ENCODE data around the gene RILP.

The RILP gene

GRCh38 chr17:1625581-1625980, 24.1 kb downstream of the RILP start:
- Histone ChIP-seq H3K36me3 (ENCODE audit: insufficient read depth, low read length) (peaks cover 2% of the 10 kb centered on the region), H3K4me1 (ENCODE audit: control insufficient read depth, insufficient read depth, low read length) (peaks cover 20% of the 10 kb centered on the region), H3K27me3 (ENCODE audit: control insufficient read depth, insufficient read depth, low read length) (peaks cover 8% of the 10 kb centered on the region), H3K9me3 (replicated peaks; ENCODE audit: low read length) (no peaks in the 10 kb centered on the region), H3K4me2 (ENCODE audit: low read length) (no peak overlapping the region), H3K4me3 (ENCODE audit: low read length) (no peak overlapping the region), H3K9ac (ENCODE audit: low read depth, low read length) (no peak overlapping the region)

GRCh38 chr17:1625053-1625452, 24.6 kb downstream of the RILP start:
- no peak overlapping the region for H3K4me2 ChIP-seq (ENCODE audit: low read length)
- no peaks in the 10 kb centered on the region for H3K9me3 ChIP-seq (replicated peaks; ENCODE audit: low read length)
- peaks cover 2% of the 10 kb centered on the region for H3K36me3 ChIP-seq (ENCODE audit: insufficient read depth, low read length)
- H3K9ac ChIP-seq (ENCODE audit: low read depth, low read length) = no peak overlapping the region
- peaks cover 8% of the 10 kb centered on the region for H3K27me3 ChIP-seq (ENCODE audit: control insufficient read depth, insufficient read depth, low read length)
- H3K4me3 ChIP-seq (ENCODE audit: low read length) = no peak overlapping the region
- peaks cover 20% of the 10 kb centered on the region for H3K4me1 ChIP-seq (ENCODE audit: control insufficient read depth, insufficient read depth, low read length)

GRCh38 chr17:1624650-1625049, 25.0 kb downstream of the RILP start:
- no peak overlapping the region for H3K4me3 ChIP-seq (ENCODE audit: low read length)
- H3K4me2 ChIP-seq (ENCODE audit: low read length) = no peak overlapping the region
- H3K36me3 ChIP-seq (ENCODE audit: insufficient read depth, low read length) = peaks cover 2% of the 10 kb centered on the region
- no peak overlapping the region for H3K9ac ChIP-seq (ENCODE audit: low read depth, low read length)
- H3K9me3 ChIP-seq (replicated peaks; ENCODE audit: low read length) = no peaks in the 10 kb centered on the region
- peaks cover 8% of the 10 kb centered on the region for H3K27me3 ChIP-seq (ENCODE audit: control insufficient read depth, insufficient read depth, low read length)
- peaks cover 17% of the 10 kb centered on the region for H3K4me1 ChIP-seq (ENCODE audit: control insufficient read depth, insufficient read depth, low read length)

- Histone ChIP-seq H3K4me3 (ENCODE audit: low read length) (no peak overlapping the region), H3K4me2 (ENCODE audit: low read length) (no peak overlapping the region), H3K27me3 (ENCODE audit: control insufficient read depth, insufficient read depth, low read length) (peaks cover 8% of the 10 kb centered on the region), H3K36me3 (ENCODE audit: insufficient read depth, low read length) (peaks cover 2% of the 10 kb centered on the region), H3K9ac (ENCODE audit: low read depth, low read length) (no peak overlapping the region), H3K9me3 (replicated peaks; ENCODE audit: low read length) (no peaks in the 10 kb centered on the region), H3K4me1 (ENCODE audit: control insufficient read depth, insufficient read depth, low read length) (peaks cover 11% of the 10 kb centered on the region)
Observed at GRCh38 chr17:1623057-1623630, 26.5 kb downstream of the RILP start.

GRCh38 chr17:1621273-1621954, 28.3 kb downstream of the RILP start:
- no peak overlapping the region for H3K4me2 ChIP-seq (ENCODE audit: low read length)
- H3K9ac ChIP-seq (ENCODE audit: low read depth, low read length) = no peak overlapping the region
- H3K4me1 ChIP-seq (ENCODE audit: control insufficient read depth, insufficient read depth, low read length) = peaks cover 8% of the 10 kb centered on the region
- H3K36me3 ChIP-seq (ENCODE audit: insufficient read depth, low read length) = peaks cover 2% of the 10 kb centered on the region
- no peak overlapping the region for H3K4me3 ChIP-seq (ENCODE audit: low read length)
- no peaks in the 10 kb centered on the region for H3K9me3 ChIP-seq (replicated peaks; ENCODE audit: low read length)
- H3K27me3 ChIP-seq (ENCODE audit: control insufficient read depth, insufficient read depth, low read length) = no peaks in the 10 kb centered on the region

- Histone ChIP-seq H3K36me3 (ENCODE audit: insufficient read depth, low read length) (peaks cover 2% of the 10 kb centered on the region), H3K4me3 (ENCODE audit: low read length) (no peak overlapping the region), H3K9ac (ENCODE audit: low read depth, low read length) (no peak overlapping the region), H3K27me3 (ENCODE audit: control insufficient read depth, insufficient read depth, low read length) (no peaks in the 10 kb centered on the region), H3K9me3 (replicated peaks; ENCODE audit: low read length) (no peaks in the 10 kb centered on the region), H3K4me1 (ENCODE audit: control insufficient read depth, insufficient read depth, low read length) (peaks cover 8% of the 10 kb centered on the region), H3K4me2 (ENCODE audit: low read length) (no peak overlapping the region)
Observed at GRCh38 chr17:1620486-1620885, 29.2 kb downstream of the RILP start.

GRCh38 chr17:1617620-1618174, 32.0 kb downstream of the RILP start:
- Histone ChIP-seq H3K4me2 (ENCODE audit: low read length) (no peak overlapping the region), H3K27me3 (ENCODE audit: control insufficient read depth, insufficient read depth, low read length) (no peaks in the 10 kb centered on the region), H3K4me1 (ENCODE audit: control insufficient read depth, insufficient read depth, low read length) (peaks cover 8% of the 10 kb centered on the region), H3K36me3 (ENCODE audit: insufficient read depth, low read length) (no peaks in the 10 kb centered on the region), H3K9ac (ENCODE audit: low read depth, low read length) (no peak overlapping the region), H3K4me3 (ENCODE audit: low read length) (no peak overlapping the region), H3K9me3 (replicated peaks; ENCODE audit: low read length) (no peaks in the 10 kb centered on the region)

GRCh38 chr17:1616101-1616500, 33.6 kb downstream of the RILP start:
- no peaks in the 10 kb centered on the region for H3K9me3 ChIP-seq (replicated peaks; ENCODE audit: low read length)
- H3K27me3 ChIP-seq (ENCODE audit: control insufficient read depth, insufficient read depth, low read length) = no peaks in the 10 kb centered on the region
- H3K4me1 ChIP-seq (ENCODE audit: control insufficient read depth, insufficient read depth, low read length) = peaks cover 8% of the 10 kb centered on the region
- no peak overlapping the region for H3K9ac ChIP-seq (ENCODE audit: low read depth, low read length)
- no peak overlapping the region for H3K4me3 ChIP-seq (ENCODE audit: low read length)
- no peak overlapping the region for H3K4me2 ChIP-seq (ENCODE audit: low read length)
- H3K36me3 ChIP-seq (ENCODE audit: insufficient read depth, low read length) = no peaks in the 10 kb centered on the region

GRCh38 chr17:1612400-1612799, 37.3 kb downstream of the RILP start:
- H3K9ac ChIP-seq (ENCODE audit: low read depth, low read length) = no peak overlapping the region
- no peaks in the 10 kb centered on the region for H3K4me1 ChIP-seq (ENCODE audit: control insufficient read depth, insufficient read depth, low read length)
- H3K4me3 ChIP-seq (ENCODE audit: low read length) = no peak overlapping the region

GRCh38 chr17:1611715-1612114, 38.0 kb downstream of the RILP start:
- Histone ChIP-seq H3K9ac (ENCODE audit: low read depth, low read length) (no peak overlapping the region), H3K4me1 (ENCODE audit: control insufficient read depth, insufficient read depth, low read length) (no peaks in the 10 kb centered on the region), H3K4me3 (ENCODE audit: low read length) (no peak overlapping the region), H3K27me3 (ENCODE audit: control insufficient read depth, insufficient read depth, low read length) (peaks cover 4% of the 10 kb centered on the region), H3K36me3 (ENCODE audit: insufficient read depth, low read length) (no peaks in the 10 kb centered on the region), H3K9me3 (replicated peaks; ENCODE audit: low read length) (no peaks in the 10 kb centered on the region), H3K4me2 (ENCODE audit: low read length) (no peak overlapping the region)

More at GRCh38 chr17:1612400-1612799, 37.3 kb downstream of the RILP start:
- no peaks in the 10 kb centered on the region for H3K27me3 ChIP-seq (ENCODE audit: control insufficient read depth, insufficient read depth, low read length)
- H3K9me3 ChIP-seq (replicated peaks; ENCODE audit: low read length) = no peaks in the 10 kb centered on the region
- no peaks in the 10 kb centered on the region for H3K36me3 ChIP-seq (ENCODE audit: insufficient read depth, low read length)
- H3K4me2 ChIP-seq (ENCODE audit: low read length) = no peak overlapping the region

- Histone ChIP-seq H3K4me1 (ENCODE audit: control insufficient read depth, insufficient read depth, low read length) (no peaks in the 10 kb centered on the region), H3K4me2 (ENCODE audit: low read length) (no peak overlapping the region), H3K36me3 (ENCODE audit: insufficient read depth, low read length) (no peaks in the 10 kb centered on the region), H3K9ac (ENCODE audit: low read depth, low read length) (no peak overlapping the region), H3K4me3 (ENCODE audit: low read length) (no peak overlapping the region), H3K9me3 (replicated peaks; ENCODE audit: low read length) (no peaks in the 10 kb centered on the region), H3K27me3 (ENCODE audit: control insufficient read depth, insufficient read depth, low read length) (peaks cover 7% of the 10 kb centered on the region)
Observed at GRCh38 chr17:1608676-1609075, 41.0 kb downstream of the RILP start.

- H3K4me3 ChIP-seq (ENCODE audit: low read length) = no peak overlapping the region
- no peak overlapping the region for H3K4me2 ChIP-seq (ENCODE audit: low read length)
- H3K9me3 ChIP-seq (replicated peaks; ENCODE audit: low read length) = no peaks in the 10 kb centered on the region
- no peak overlapping the region for H3K9ac ChIP-seq (ENCODE audit: low read depth, low read length)
- H3K4me1 ChIP-seq (ENCODE audit: control insufficient read depth, insufficient read depth, low read length) = no peaks in the 10 kb centered on the region
- H3K27me3 ChIP-seq (ENCODE audit: control insufficient read depth, insufficient read depth, low read length) = peaks cover 7% of the 10 kb centered on the region
- no peaks in the 10 kb centered on the region for H3K36me3 ChIP-seq (ENCODE audit: insufficient read depth, low read length)
Observed at GRCh38 chr17:1607971-1608320, 41.7 kb downstream of the RILP start.
